Neuronal stem cell (in vitro differentiated cells): ENCODE measurements around the gene DEDD2.

Experiments used
- DNase-seq: peaks from one replicate; pipeline ENCODE4 v3.0.0-alpha.2; 2013; ENCODE audit warnings: low spot score
- H2AFZ ChIP-seq: one replicate; pipeline ENCODE4 v1.6.1; 2013; ENCODE audit warnings: mild to moderate bottlenecking, low read length, inconsistent platforms
- H2AK5ac ChIP-seq: 2 replicates; pipeline ENCODE4 v1.6.1; 2013; ENCODE audit warnings: low read depth, mild to moderate bottlenecking, inconsistent platforms, low read length, moderate library complexity, mixed read lengths
- H2BK120ac ChIP-seq: 2 replicates; pipeline ENCODE4 v1.6.1; 2013; ENCODE audit warnings: low read depth, mild to moderate bottlenecking, inconsistent platforms, low read length, moderate library complexity, mixed read lengths
- H2BK12ac ChIP-seq: one replicate; pipeline ENCODE4 v1.6.1; 2013; ENCODE audit warnings: low read length, inconsistent platforms
- H2BK15ac ChIP-seq: 2 replicates; pipeline ENCODE4 v1.6.1; 2013; ENCODE audit warnings: mild to moderate bottlenecking, low read length, inconsistent platforms, mixed read lengths
- H2BK5ac ChIP-seq: one replicate; pipeline ENCODE4 v1.6.1; 2013; ENCODE audit warnings: inconsistent platforms, mild to moderate bottlenecking, low read length, moderate library complexity
- H3K14ac ChIP-seq: one replicate; pipeline ENCODE4 v1.6.1; 2013; ENCODE audit warnings: low read length, inconsistent platforms
- H3K18ac ChIP-seq: 2 replicates; pipeline ENCODE4 v1.6.1; 2013; ENCODE audit warnings: low read length, inconsistent platforms
- H3K23ac ChIP-seq: 2 replicates; pipeline ENCODE4 v1.6.1; 2013; ENCODE audit warnings: low read depth, mild to moderate bottlenecking, mixed read lengths, low read length, inconsistent platforms; ENCODE audit not compliant: poor library complexity
- H3K27ac ChIP-seq: replicated peaks from 3 replicates; pipeline ENCODE4 v1.5.1; 2013; ENCODE audit warnings: low read length, inconsistent platforms
- H3K27me3 ChIP-seq, 3 experiments: 2 replicates each; pipeline ENCODE4 v1.6.1; 2013; ENCODE audit warnings: low read length in 3 of 3, mild to moderate bottlenecking in 2 of 3, inconsistent platforms in 1 of 3, low read depth in 1 of 3, mixed read lengths in 1 of 3, moderate library complexity in 1 of 3; ENCODE audit not compliant: control insufficient read depth in 3 of 3, insufficient read depth in 3 of 3
- H3K36me3 ChIP-seq, 2 donors: replicated peaks in 1 of 2; 2 replicates each; pipeline ENCODE4 v1.6.1; 2013; ENCODE audit warnings: low read length in 2 of 2; ENCODE audit not compliant: control insufficient read depth in 2 of 2, insufficient read depth in 2 of 2
- H3K4ac ChIP-seq: 2 replicates; pipeline ENCODE4 v1.6.1; 2013; ENCODE audit warnings: inconsistent platforms, mild to moderate bottlenecking, low read length, moderate library complexity
- H3K4me1 ChIP-seq, 2 donors: 1 replicate in 1 of 2; 2 replicates in 1 of 2; pipeline ENCODE4 v1.6.1; 2013; ENCODE audit warnings: low read length in 2 of 2, low read depth in 1 of 2; ENCODE audit not compliant: control insufficient read depth in 2 of 2, insufficient read depth in 1 of 2
- H3K4me2 ChIP-seq: one replicate; pipeline ENCODE4 v1.6.1; 2013; ENCODE audit warnings: mild to moderate bottlenecking, low read length, inconsistent platforms; ENCODE audit not compliant: insufficient read depth, poor library complexity, severe bottlenecking
- H3K4me3 ChIP-seq, 2 donors: 2 replicates each; pipeline ENCODE4 v1.5.1; 2013; ENCODE audit warnings: low read length in 2 of 2, mild to moderate bottlenecking in 2 of 2, inconsistent platforms in 1 of 2, moderate library complexity in 1 of 2
- H3K79me1 ChIP-seq: one replicate; pipeline ENCODE4 v1.6.1; 2013; ENCODE audit warnings: low read depth, mild to moderate bottlenecking, inconsistent platforms, low read length, moderate library complexity
- H3K9ac ChIP-seq: one replicate; pipeline ENCODE4 v1.6.1; 2013; ENCODE audit warnings: mild to moderate bottlenecking, low read depth, low read length, inconsistent platforms; ENCODE audit not compliant: poor library complexity
- H3K9me3 ChIP-seq, 2 donors: replicated peaks in 1 of 2; 2 replicates each; pipeline versions ENCODE3 to v1.6.1; 2013; ENCODE audit warnings: low read length in 2 of 2, mild to moderate bottlenecking in 2 of 2, inconsistent platforms in 1 of 2, low read depth in 1 of 2, mixed read lengths in 1 of 2, moderate library complexity in 1 of 2; ENCODE audit not compliant: control insufficient read depth in 2 of 2, insufficient read depth in 1 of 2
- H4K8ac ChIP-seq: one replicate; pipeline ENCODE4 v1.6.1; 2013; ENCODE audit warnings: low read depth, mild to moderate bottlenecking, inconsistent platforms, low read length, moderate library complexity
- H4K91ac ChIP-seq: one replicate; pipeline ENCODE4 v1.6.1; 2013; ENCODE audit warnings: low read length, low read depth, mild to moderate bottlenecking, inconsistent platforms; ENCODE audit not compliant: poor library complexity
- WGBS, 2 donors: extraction: QIAGEN DNeasy Blood & Tissue Kit; methylation state at CpG; one replicate each; pipeline ENCODE4 v1.1.7; 2013; ENCODE audit warnings: missing lambda C conversion rate in 2 of 2, mixed read lengths in 1 of 2; ENCODE audit not compliant: insufficient read length in 2 of 2, insufficient replicate concordance in 1 of 2; ENCODE audit errors: extremely low coverage in 2 of 2; 5-methylcytosine and 5-hydroxymethylcytosine counted together

The DEDD2 gene

GRCh38 chr19:42241279-42241678, 23.8 kb upstream of the DEDD2 start:
- Histone ChIP-seq H4K8ac (no peak overlapping the region), H3K27ac (no peak overlapping the region), H3K4me3 (peak overlapping the region; percentile 52 to 86), H2BK120ac (no peak overlapping the region), H2AK5ac (no peak overlapping the region), H3K23ac (no peak overlapping the region), H3K14ac (no peak overlapping the region), H2BK15ac (no peak overlapping the region), H4K91ac (no peak overlapping the region), H3K9me3 (no peaks in the 10 kb centered on the region), H2AFZ (no peak overlapping the region), H2BK5ac (no peak overlapping the region), H3K18ac (no peak overlapping the region), H3K4me1 (peaks cover 0 to 8% of the 10 kb centered on the region in 2 donors), H3K9ac (no peak overlapping the region), H3K27me3 (no peaks in the 10 kb centered on the region), H3K4ac (no peak overlapping the region), H3K79me1 (peaks cover 9% of the 10 kb centered on the region), H3K4me2 (peak overlapping the region; percentile 61), H3K36me3 (peaks cover 13 to 38% of the 10 kb centered on the region in 2 donors), H2BK12ac (no peak overlapping the region)
- no CpG with 5 or more reads among the region's 3 CpGs for WGBS, 2 donors
- no peak for DNase-seq

GRCh38 chr19:42239544-42240220, 22.2 kb upstream of the DEDD2 start:
- Histone ChIP-seq H3K27ac (no peak overlapping the region), H3K36me3 (peaks cover 25 to 54% of the 10 kb centered on the region in 2 donors), H2BK12ac (no peak overlapping the region), H3K9ac (no peak overlapping the region), H3K18ac (no peak overlapping the region), H4K91ac (no peak overlapping the region), H2AFZ (no peak overlapping the region), H4K8ac (no peak overlapping the region), H2BK5ac (no peak overlapping the region), H3K9me3 (no peaks in the 10 kb centered on the region), H3K4ac (no peak overlapping the region), H2AK5ac (no peak overlapping the region), H3K4me2 (no peak overlapping the region), H3K4me3 (no peak overlapping the region), H3K27me3 (no peaks in the 10 kb centered on the region), H3K23ac (no peak overlapping the region), H2BK15ac (no peak overlapping the region), H3K79me1 (peaks cover 9% of the 10 kb centered on the region), H3K14ac (no peak overlapping the region), H3K4me1 (peaks cover 0 to 5% of the 10 kb centered on the region in 2 donors), H2BK120ac (no peak overlapping the region)
- WGBS, 2 donors = no CpG with 5 or more reads among the region's 10 CpGs
- DNase-seq = no peak

GRCh38 chr19:42235181-42235580, 17.7 kb upstream of the DEDD2 start:
- H3K14ac ChIP-seq = no peak overlapping the region
- H4K8ac ChIP-seq = no peak overlapping the region
- no peak overlapping the region for H3K27ac ChIP-seq
- H2BK12ac ChIP-seq = no peak overlapping the region
- no peak overlapping the region for H2AFZ ChIP-seq
- peaks cover 5% of the 10 kb centered on the region for H3K79me1 ChIP-seq
- no peak overlapping the region for H2BK120ac ChIP-seq
- no peak overlapping the region for H2AK5ac ChIP-seq
- H3K9ac ChIP-seq = no peak overlapping the region
- H2BK15ac ChIP-seq = no peak overlapping the region
- no peak overlapping the region for H2BK5ac ChIP-seq
- WGBS, 2 donors = no CpG with 5 or more reads among the region's 5 CpGs
- no peaks in the 10 kb centered on the region for H3K4me1 ChIP-seq
- no peak overlapping the region for H3K23ac ChIP-seq
- no peak overlapping the region for H4K91ac ChIP-seq
- DNase-seq = no peak
- H3K27me3 ChIP-seq = no peaks in the 10 kb centered on the region
- H3K9me3 ChIP-seq = no peaks in the 10 kb centered on the region
- no peak overlapping the region for H3K4me3 ChIP-seq
- H3K18ac ChIP-seq = no peak overlapping the region
- H3K36me3 ChIP-seq = peaks cover 58 to 90% of the 10 kb centered on the region in 2 donors
- no peak overlapping the region for H3K4me2 ChIP-seq
- no peak overlapping the region for H3K4ac ChIP-seq

- no peak overlapping the region for H3K4me2 ChIP-seq
- DNase-seq = no peak
- H3K36me3 ChIP-seq = peaks cover 60 to 90% of the 10 kb centered on the region in 2 donors
- no peak overlapping the region for H3K27ac ChIP-seq
- no peak overlapping the region for H2BK15ac ChIP-seq
- H3K14ac ChIP-seq = no peak overlapping the region
- no peak overlapping the region for H2BK5ac ChIP-seq
- H3K23ac ChIP-seq = no peak overlapping the region
- no peak overlapping the region for H2BK12ac ChIP-seq
- H3K4me3 ChIP-seq = peak overlapping the region in 1 of 2 donors; percentile 24
- H2AK5ac ChIP-seq = no peak overlapping the region
- H3K27me3 ChIP-seq = no peaks in the 10 kb centered on the region
- H3K4ac ChIP-seq = no peak overlapping the region
- H3K18ac ChIP-seq = no peak overlapping the region
- no peak overlapping the region for H2BK120ac ChIP-seq
- no peak overlapping the region for H4K8ac ChIP-seq
- no peak overlapping the region for H2AFZ ChIP-seq
- H3K9ac ChIP-seq = no peak overlapping the region
- H4K91ac ChIP-seq = no peak overlapping the region
- H3K79me1 ChIP-seq = peaks cover 5% of the 10 kb centered on the region
- H3K9me3 ChIP-seq = no peaks in the 10 kb centered on the region
- WGBS, 2 donors = no CpG with 5 or more reads among the region's 11 CpGs
- peaks cover 0 to 2% of the 10 kb centered on the region in 2 donors for H3K4me1 ChIP-seq
Observed at GRCh38 chr19:42234364-42234763, 16.9 kb upstream of the DEDD2 start.
